ENCODE data around the gene HNF1B. TPM values are rescaled to one million over a fixed set of nuclear protein-coding genes. Genes with fewer than 3 reads are reported as not detected.

HNF1B gene
- total and polyA plus RNA-seq, 10 of the 15 experiments (the other 5 are each of a cell fraction or from before 2014, with no cell fraction given), result 0.51 to 12.7 (median 1.9) TPM

DNA sequence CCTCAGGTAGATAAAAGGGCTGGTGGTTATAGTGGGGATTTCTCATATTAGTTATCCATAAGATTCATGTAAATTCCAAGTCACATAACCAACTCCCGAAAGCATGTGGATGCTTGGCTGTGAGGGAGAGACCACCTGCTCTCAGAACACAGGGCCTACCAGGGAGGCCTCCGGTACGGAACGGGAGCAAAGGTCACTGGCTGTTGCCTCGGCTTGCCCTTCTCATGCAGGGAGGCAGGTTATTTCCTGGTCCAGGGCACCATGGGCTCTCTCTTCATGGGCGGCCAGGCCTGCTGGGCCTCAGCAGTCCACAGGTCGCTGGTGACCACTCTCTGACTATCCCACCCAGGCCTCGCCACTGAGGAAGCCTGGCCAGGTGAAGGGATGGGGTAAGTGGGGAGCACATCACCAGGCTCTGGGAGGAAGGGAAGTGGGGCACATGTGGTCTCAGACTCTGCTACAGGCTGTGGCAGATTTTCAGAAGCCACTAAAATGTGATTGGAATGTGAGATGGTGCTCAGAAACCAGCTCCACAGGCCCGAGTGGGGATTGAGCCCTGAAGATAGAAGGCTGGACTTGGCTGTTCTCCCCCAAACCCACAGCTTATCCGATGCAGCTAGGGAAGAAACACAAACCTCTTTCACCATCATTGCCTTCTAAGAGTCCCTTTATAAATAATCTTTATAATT lies 45.4 kb downstream of the HNF1B start:
- Histone ChIP-seq H3K9me3 (replicated peaks; ENCODE audit: control insufficient read depth, insufficient read depth, low read length) (no peaks in the 10 kb centered on the region), H3K27ac (ENCODE audit: control insufficient read depth, insufficient read depth) (no peak overlapping the region), H3K27me3 (replicated peaks in 1 of 2; ENCODE audit: control insufficient read depth in 2 of 2, insufficient read depth in 2 of 2, low read length in 1 of 2) (no peaks in the 10 kb centered on the region), H3K36me3 (ENCODE audit: control insufficient read depth in 2 of 2, insufficient read depth in 2 of 2, low read length in 1 of 2) (peaks cover 0 to 12% of the 10 kb centered on the region in 2 experiments; a peak in 2 of 4 replicates), H3K4me2 (ENCODE audit: control insufficient read depth, insufficient read depth) (no peak overlapping the region), H4K20me1 (ENCODE audit: control insufficient read depth, insufficient read depth) (no peaks in the 10 kb centered on the region), H2AFZ (ENCODE audit: control insufficient read depth, low read depth, low read length) (no peak overlapping the region), H3K79me2 (ENCODE audit: control insufficient read depth, insufficient read depth, low read length) (no peaks in the 10 kb centered on the region), H3K4me3 (no peak overlapping the region), H3K4me1 (ENCODE audit: control insufficient read depth, insufficient read depth, low read length) (no peaks in the 10 kb centered on the region), H3K9ac (ENCODE audit: control insufficient read depth, insufficient read depth, low read length) (no peak overlapping the region)
- ChIA-PET POLR2A (no interaction called here), CTCF (interaction anchor here (1.0 to 3.0 kb wide), 3 partner anchors 71 to 117 kb away, joined by 5 to 11 read pairs (median 6); no protein-coding TSS in a partner anchor), SMC1A (ENCODE audit: uncharacterized antibody, unreplicated experiment) (interaction anchor here (0.9 kb wide), 1 partner anchor 92 kb away, joined by 3 read pairs; no protein-coding TSS in a partner anchor), RAD21 (ENCODE audit: unreplicated experiment) (interaction anchor here (0.8 kb wide), 1 partner anchor 92 kb away, joined by 3 read pairs; no protein-coding TSS in a partner anchor)
- intact Hi-C loops (cut with micrococcal nuclease; ENCODE audit: unreplicated experiment) (loop anchor here (10.0 kb wide), 1 partner anchor 55 kb away; the partner anchor contains the start of gene DDX52), in situ Hi-C loops (cut with MboI) (no loop called here)
- ATAC-seq (no peak), DNase-seq (ENCODE audit: low read depth, low spot score) (no peak), FAIRE-seq (no peak)
- WGBS (ENCODE audit: insufficient coverage, insufficient replicate concordance, low lambda C conversion rate, missing lambda C conversion rate), result 45% methylated on average over 10 of the region's 10 CpGs
- no TSS peak for BruUV-seq (replicated peaks)
- TF ChIP-seq KAT2A (conservative IDR thresholded peaks at IDR 0.05; ENCODE audit: control insufficient read depth, low read depth, low read length), result no peak
- TF ChIP-seq MTA3 (IDR thresholded peaks at IDR 0.05; ENCODE audit: borderline replicate concordance, low read length), result no peak
- no peak for TF ChIP-seq GABPA (IDR thresholded peaks at IDR 0.05; ENCODE audit: low read depth)
- TF ChIP-seq RUNX3 (IDR thresholded peaks at IDR 0.05; ENCODE audit: low read length), result no peak
- no peak for TF ChIP-seq SIX5 (IDR thresholded peaks at IDR 0.05; ENCODE audit: low read depth, low read length, severe bottlenecking)
- TF ChIP-seq, protein P1, sequence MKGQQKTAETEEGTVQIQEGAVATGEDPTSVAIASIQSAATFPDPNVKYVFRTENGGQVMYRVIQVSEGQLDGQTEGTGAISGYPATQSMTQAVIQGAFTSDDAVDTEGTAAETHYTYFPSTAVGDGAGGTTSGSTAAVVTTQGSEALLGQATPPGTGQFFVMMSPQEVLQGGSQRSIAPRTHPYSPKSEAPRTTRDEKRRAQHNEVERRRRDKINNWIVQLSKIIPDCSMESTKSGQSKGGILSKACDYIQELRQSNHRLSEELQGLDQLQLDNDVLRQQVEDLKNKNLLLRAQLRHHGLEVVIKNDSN (IDR thresholded peaks at IDR 0.05; ENCODE audit: borderline replicate concordance, extremely low read length, insufficient read depth, low read depth, low read length), result no peak
- TF ChIP-seq, protein P2, sequence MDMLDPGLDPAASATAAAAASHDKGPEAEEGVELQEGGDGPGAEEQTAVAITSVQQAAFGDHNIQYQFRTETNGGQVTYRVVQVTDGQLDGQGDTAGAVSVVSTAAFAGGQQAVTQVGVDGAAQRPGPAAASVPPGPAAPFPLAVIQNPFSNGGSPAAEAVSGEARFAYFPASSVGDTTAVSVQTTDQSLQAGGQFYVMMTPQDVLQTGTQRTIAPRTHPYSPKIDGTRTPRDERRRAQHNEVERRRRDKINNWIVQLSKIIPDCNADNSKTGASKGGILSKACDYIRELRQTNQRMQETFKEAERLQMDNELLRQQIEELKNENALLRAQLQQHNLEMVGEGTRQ (IDR thresholded peaks at IDR 0.05; ENCODE audit: borderline replicate concordance, low read depth, low read length), result no peak
- TF ChIP-seq KDM1A (IDR thresholded peaks at IDR 0.05; ENCODE audit: borderline replicate concordance), result no peak
- TF ChIP-seq ZNF24 (IDR thresholded peaks at IDR 0.05), result no peak
- no peak for TF ChIP-seq PAX5 (IDR thresholded peaks at IDR 0.05; ENCODE audit: borderline replicate concordance, low read depth, low read length)
- no peak for TF ChIP-seq JUNB (IDR thresholded peaks at IDR 0.05)
- no peak for TF ChIP-seq FOXM1 (IDR thresholded peaks at IDR 0.05; ENCODE audit: low read depth, low read length)
- TF ChIP-seq, protein P3, sequence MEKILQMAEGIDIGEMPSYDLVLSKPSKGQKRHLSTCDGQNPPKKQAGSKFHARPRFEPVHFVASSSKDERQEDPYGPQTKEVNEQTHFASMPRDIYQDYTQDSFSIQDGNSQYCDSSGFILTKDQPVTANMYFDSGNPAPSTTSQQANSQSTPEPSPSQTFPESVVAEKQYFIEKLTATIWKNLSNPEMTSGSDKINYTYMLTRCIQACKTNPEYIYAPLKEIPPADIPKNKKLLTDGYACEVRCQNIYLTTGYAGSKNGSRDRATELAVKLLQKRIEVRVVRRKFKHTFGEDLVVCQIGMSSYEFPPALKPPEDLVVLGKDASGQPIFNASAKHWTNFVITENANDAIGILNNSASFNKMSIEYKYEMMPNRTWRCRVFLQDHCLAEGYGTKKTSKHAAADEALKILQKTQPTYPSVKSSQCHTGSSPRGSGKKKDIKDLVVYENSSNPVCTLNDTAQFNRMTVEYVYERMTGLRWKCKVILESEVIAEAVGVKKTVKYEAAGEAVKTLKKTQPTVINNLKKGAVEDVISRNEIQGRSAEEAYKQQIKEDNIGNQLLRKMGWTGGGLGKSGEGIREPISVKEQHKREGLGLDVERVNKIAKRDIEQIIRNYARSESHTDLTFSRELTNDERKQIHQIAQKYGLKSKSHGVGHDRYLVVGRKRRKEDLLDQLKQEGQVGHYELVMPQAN (conservative IDR thresholded peaks at IDR 0.05), result no peak
- no peak for TF ChIP-seq IRF4 (IDR thresholded peaks at IDR 0.05; ENCODE audit: low read depth, low read length)
- TF ChIP-seq, protein P4, sequence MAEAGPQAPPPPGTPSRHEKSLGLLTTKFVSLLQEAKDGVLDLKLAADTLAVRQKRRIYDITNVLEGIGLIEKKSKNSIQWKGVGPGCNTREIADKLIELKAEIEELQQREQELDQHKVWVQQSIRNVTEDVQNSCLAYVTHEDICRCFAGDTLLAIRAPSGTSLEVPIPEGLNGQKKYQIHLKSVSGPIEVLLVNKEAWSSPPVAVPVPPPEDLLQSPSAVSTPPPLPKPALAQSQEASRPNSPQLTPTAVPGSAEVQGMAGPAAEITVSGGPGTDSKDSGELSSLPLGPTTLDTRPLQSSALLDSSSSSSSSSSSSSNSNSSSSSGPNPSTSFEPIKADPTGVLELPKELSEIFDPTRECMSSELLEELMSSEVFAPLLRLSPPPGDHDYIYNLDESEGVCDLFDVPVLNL (IDR thresholded peaks at IDR 0.05; ENCODE audit: low read depth, low read length), result no peak
- TF ChIP-seq CHD4 (IDR thresholded peaks at IDR 0.05), result no peak
- TF ChIP-seq YY1 (IDR thresholded peaks at IDR 0.05; ENCODE audit: low read depth, low read length), result no peak
